Ammon's horn (tissue), 1 donor: Measurements from ENCODE around the gene CDH18.
A peak's percentile ranks its signal among the peaks of the same experiment; 100 is the strongest.
"Not testable (repeated sequence)": the region's sequence is repeated elsewhere in the genome, so short reads cannot be mapped to it uniquely, and the experiment has no call there.

Source experiments
- DNase-seq: peaks from one replicate; pipeline ENCODE4 v3.0.0-alpha.2; 2016; ENCODE audit warnings: low spot score

Gene CDH18

GRCh38 chr5:19859020-19859419, 129.0 kb downstream of the CDH18 start:
- DNase-seq, result no peak

GRCh38 chr5:19855931-19856330, 132.1 kb downstream of the CDH18 start:
- no peak for DNase-seq

- DNase-seq, result peak; percentile 24
Measured at GRCh38 chr5:19855453-19855852, 132.5 kb downstream of the CDH18 start.

DNA sequence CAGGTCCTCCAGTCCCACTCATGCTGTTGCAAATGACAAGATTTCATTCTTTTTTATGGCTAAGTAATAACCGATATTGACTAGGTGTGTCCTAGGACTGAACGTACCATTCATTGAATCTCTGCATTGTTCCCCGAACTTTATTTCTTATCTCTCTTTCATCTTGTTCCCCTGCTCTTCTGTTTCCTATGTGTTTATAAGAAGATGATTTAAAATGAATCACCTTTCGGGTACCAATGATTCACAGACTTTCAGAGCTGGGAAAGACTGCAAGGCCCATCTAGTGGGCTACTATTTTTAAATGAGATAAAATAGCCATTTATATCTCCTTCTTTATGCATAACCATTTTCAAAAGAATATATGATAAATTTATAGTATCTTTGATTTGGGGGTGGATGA, 133.0 kb downstream of the CDH18 start:
- DNase-seq, result no peak

GRCh38 chr5:19853616-19854240, 134.3 kb downstream of the CDH18 start:
- peak; percentile 7 for DNase-seq

GRCh38 chr5:19837536-19838174, 150.3 kb downstream of the CDH18 start:
- peak; percentile 54 for DNase-seq

DNA sequence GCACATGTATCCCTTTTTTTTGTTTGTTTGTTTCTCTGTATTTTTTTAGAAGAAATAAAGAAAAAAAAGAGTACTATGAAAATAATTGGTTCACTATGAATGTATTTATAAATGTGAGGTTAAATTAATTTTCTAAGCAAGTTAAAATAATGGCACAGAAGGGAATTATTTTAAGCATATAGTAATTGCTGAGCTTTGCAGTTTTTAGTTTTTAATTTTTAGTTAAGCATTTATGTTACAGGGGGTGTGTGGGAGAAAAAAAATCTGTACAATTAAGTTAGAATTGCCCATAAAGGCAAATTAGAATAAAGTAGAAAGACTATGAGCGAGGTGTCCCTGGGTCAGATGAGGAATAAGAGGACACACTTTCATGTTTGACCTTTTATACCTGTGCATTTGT, 152.6 kb downstream of the CDH18 start:
- no peak for DNase-seq

GRCh38 chr5:19812720-19813119, 175.3 kb downstream of the CDH18 start:
- not testable (repeated sequence) for DNase-seq

GRCh38 chr5:19806756-19807155, 181.2 kb downstream of the CDH18 start:
- DNase-seq, result no peak

DNA sequence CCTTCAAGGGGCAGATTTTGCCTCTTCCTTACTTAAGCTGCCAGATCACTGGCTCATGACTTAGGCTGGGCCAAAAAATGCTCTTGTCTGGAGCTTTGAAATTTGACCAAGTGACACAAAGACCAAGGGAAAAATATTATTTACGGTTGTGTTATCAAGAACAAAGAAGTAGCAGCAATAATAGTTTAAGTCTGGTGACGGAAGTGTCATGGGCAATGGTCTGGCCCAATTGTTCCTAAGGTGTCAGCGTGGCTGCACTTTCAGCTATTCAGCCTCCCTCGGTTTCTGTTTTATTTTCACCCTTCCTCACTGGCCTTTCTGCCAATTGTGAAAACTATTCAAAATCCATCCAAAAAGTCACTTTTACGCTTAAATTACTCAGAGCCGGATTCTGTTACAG, 185.3 kb downstream of the CDH18 start:
- no peak for DNase-seq

GRCh38 chr5:19795218-19795617, 192.8 kb downstream of the CDH18 start:
- no peak for DNase-seq

DNA sequence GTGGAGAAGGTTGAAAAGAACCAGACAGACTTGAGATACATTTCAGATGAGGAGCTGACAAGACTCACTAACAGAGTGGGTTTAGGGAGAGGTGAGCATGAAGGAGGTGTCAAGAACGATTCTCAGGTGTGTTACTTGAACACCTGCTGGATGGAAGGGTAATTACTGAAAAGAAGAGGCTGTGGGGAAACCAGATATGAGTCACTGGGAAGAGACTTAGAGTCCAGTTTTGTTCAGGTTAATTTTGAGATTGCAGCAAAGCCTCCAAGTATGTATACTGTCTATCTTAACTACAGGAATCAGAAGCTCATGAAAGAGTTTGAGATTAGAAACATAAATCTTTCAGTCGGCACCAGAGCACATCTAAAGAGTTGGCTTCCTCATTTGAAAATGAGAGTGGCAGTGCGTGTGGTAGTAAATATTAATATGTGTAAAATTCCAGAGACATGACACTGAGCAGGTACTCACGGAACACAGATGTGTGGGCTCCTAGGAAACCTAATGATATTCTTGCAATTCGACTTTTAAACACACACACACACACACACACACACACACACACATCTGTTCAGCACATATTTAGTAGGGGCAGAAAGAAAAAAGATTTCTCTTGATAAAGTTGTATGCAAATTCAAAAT, 197.1 kb downstream of the CDH18 start:
- no peak for DNase-seq

DNA sequence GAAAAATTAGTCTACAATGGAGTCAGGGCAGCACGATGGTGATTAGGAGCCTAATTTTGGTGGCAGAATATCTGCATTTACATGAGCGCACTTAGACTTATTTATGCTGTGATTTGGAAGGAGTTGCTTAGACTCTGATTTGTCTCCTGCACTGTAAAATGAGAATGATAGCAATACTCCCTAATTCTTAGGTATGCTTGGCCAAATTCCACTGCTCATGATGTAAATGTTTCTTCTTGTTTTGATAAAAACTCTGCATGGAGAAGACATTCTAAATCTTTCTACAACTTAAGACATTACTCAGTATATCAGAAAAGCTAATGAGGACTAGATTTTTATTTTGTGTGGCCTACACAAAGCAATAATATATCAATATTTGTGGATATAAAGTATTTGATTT, 205.4 kb downstream of the CDH18 start:
- DNase-seq, result no peak

DNA sequence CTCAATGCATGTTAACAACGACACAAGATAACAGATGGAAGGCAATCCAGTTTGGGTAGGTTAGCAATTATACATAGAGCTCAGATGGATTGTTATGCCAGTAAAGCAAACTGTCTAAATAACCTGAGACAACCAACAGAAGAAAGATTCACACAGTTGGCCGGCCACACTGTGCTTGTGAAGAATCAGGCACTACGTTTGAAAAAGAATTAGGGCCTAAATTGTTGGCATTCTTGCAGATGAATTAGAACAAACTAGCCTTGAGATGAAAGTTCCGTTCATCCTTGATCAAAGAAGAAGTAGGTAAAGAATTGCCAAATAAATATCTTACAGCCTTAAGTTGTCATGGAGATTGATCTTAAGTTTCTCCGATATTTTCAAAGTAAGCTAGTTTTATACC, 210.6 kb downstream of the CDH18 start:
- DNase-seq, result no peak

DNA sequence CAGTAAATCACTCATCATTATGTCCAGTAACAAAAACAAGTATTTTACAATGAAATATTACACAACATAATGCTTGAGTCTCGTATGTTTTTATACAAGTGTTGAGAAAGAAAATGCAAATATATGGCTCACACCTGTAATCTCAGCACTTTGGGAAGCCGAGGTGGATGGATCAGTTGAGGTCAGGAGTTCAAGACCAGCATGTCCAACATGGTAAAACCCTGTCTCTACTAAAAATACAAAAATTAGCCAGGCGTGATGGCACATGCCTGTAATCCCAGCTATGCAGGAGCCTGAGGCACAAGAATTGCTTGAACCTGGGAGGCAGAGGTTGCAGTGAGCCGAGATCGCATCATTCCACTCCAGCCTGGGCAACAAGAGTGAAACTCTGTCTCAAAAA, 211.1 kb downstream of the CDH18 start:
- not testable (repeated sequence) for DNase-seq

DNA sequence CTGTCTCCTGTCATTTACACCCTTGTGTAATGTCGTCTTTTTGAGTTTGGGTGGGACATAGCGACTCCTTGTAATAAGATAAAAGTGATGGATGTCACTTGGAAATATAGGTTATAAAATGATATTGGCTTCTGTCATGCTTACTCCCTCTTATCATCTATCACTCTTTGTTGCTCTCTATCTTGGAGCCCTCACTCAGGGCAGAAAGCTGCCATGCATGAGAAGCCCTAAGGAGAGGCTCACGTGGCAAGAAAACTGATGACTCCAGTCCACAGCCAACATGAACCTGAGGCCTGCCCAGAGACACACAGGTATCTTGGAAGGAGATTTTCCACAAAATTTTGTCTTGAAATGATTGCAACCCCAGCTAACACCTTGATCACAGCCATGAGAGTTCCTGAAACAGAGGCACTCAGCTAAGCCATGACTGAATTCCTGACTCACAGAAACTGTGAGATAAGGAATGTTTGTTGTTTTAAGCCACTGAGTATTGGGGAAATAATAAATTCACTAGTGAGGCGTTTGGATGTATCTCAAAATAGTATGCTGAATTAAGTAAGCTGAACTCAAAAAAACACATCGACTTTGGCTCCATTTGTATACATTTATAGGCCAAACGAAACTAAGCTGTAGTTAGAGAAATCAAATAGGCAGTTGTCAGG, 216.7 kb downstream of the CDH18 start:
- no peak for DNase-seq

- no peak for DNase-seq
Measured at GRCh38 chr5:19770396-19770795, 217.6 kb downstream of the CDH18 start.

- no peak for DNase-seq
Measured at GRCh38 chr5:19767987-19768386, 220.0 kb downstream of the CDH18 start.

DNA sequence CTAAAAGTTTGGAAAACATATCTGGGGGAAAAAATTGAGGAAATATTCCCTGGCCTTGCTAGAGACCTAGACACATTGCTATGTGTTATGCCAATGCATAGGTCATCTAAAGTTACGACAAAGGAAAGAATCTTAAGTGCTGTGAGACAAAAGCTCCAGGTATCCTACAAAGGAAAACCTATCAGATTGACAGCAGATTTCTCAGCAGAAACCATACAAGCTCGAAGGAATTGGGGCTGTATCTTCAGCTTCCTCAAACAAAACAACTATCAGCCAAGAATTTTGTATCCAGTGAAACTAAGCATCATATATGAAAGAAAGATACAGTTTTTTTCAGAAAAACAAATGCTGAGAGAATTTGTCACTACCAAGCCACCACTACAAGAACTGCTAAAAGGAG, 234.4 kb downstream of the CDH18 start:
- DNase-seq, result no peak

GRCh38 chr5:19751326-19751725, 236.7 kb downstream of the CDH18 start:
- no peak for DNase-seq

- DNase-seq, result no peak
Measured at GRCh38 chr5:19745247-19745646, 242.8 kb downstream of the CDH18 start.

GRCh38 chr5:19739671-19740070, 248.3 kb downstream of the CDH18 start:
- no peak for DNase-seq

DNA sequence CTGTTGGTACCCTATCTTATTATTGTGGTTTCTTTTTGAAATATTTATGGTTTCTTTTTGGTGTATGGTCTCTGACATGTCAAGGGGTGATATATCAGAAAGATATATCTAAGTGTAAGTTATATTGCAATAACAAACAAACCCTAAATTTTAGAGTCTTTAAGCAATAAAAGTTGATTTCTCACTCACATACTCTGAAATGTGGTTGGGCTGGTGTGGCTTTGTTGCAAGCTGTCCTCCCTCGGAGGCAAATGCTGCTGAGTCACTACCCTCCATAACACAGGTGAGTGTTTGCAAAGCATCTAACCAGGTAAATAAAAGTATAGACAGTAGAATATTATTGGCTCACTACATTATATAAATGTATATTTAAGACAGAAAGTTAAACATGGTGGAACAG, 253.2 kb downstream of the CDH18 start:
- DNase-seq, result no peak
